WTC11 (cell line): Measurements from ENCODE around the gene CMTM7.

ENCODE experiments used
- HMGA2 ChIP-seq: fragments of 250-450 bp; sonication (Bioruptor Pico); IDR thresholded peaks from 2 replicates; pipeline ENCODE4 v1.4.0; 2021; ENCODE audit warnings: mild to moderate bottlenecking, moderate library complexity
- TCF7 ChIP-seq: sonication (generic); formaldehyde crosslinking; IDR thresholded peaks from 2 replicates; pipeline ENCODE4 v1.8.0; 2022; ENCODE audit warnings: mild to moderate bottlenecking, low read depth, missing genetic modification reagents, moderate library complexity
- TF ChIP-seq, protein P1 (sequence below): sonication (generic); formaldehyde crosslinking; IDR thresholded peaks from 2 replicates; pipeline ENCODE4 v1.8.1; 2022; ENCODE audit warnings: mild to moderate bottlenecking, missing genetic modification reagents, moderate library complexity, borderline replicate concordance
- TF ChIP-seq, protein P2 (sequence below): sonication (generic); formaldehyde crosslinking; IDR thresholded peaks from 2 replicates; pipeline ENCODE4 v1.8.1; 2023; ENCODE audit warnings: mild to moderate bottlenecking, missing genetic modification reagents, moderate library complexity
- TF ChIP-seq, protein P3 (sequence below): fragments of 200-600 bp; IDR thresholded peaks from 2 replicates; pipeline ENCODE4 v1.8.0; 2022; ENCODE audit warnings: antibody characterized with exemption

DNA sequence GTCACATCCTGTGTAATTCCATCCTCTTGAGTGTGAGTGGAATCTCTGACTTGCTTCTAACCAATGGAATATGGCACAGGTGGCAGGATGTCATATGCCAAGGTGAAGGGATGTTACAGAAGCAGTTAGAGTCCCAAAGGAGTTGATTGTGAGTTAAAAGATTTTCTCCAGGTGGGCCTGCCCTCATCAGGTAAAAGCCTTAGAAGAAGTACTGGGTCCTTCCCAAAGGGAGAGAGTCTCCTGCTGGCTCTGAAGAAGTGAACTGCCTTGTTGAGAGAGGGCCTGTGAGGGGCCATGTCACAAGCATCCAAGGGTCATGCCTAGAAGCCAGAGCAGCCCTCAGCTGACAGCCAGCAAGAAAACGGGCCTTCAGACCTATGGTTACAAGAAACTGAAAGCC lies 13.1 kb downstream of the CMTM7 start:
- TF ChIP-seq, protein P1, sequence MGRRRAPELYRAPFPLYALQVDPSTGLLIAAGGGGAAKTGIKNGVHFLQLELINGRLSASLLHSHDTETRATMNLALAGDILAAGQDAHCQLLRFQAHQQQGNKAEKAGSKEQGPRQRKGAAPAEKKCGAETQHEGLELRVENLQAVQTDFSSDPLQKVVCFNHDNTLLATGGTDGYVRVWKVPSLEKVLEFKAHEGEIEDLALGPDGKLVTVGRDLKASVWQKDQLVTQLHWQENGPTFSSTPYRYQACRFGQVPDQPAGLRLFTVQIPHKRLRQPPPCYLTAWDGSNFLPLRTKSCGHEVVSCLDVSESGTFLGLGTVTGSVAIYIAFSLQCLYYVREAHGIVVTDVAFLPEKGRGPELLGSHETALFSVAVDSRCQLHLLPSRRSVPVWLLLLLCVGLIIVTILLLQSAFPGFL (CRISPR knock-in tag) = no peak
- TF ChIP-seq TCF7 (CRISPR knock-in tag) = no peak
- TF ChIP-seq, protein P2, sequence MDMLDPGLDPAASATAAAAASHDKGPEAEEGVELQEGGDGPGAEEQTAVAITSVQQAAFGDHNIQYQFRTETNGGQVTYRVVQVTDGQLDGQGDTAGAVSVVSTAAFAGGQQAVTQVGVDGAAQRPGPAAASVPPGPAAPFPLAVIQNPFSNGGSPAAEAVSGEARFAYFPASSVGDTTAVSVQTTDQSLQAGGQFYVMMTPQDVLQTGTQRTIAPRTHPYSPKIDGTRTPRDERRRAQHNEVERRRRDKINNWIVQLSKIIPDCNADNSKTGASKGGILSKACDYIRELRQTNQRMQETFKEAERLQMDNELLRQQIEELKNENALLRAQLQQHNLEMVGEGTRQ (CRISPR knock-in tag) = no peak
- TF ChIP-seq, protein P3, sequence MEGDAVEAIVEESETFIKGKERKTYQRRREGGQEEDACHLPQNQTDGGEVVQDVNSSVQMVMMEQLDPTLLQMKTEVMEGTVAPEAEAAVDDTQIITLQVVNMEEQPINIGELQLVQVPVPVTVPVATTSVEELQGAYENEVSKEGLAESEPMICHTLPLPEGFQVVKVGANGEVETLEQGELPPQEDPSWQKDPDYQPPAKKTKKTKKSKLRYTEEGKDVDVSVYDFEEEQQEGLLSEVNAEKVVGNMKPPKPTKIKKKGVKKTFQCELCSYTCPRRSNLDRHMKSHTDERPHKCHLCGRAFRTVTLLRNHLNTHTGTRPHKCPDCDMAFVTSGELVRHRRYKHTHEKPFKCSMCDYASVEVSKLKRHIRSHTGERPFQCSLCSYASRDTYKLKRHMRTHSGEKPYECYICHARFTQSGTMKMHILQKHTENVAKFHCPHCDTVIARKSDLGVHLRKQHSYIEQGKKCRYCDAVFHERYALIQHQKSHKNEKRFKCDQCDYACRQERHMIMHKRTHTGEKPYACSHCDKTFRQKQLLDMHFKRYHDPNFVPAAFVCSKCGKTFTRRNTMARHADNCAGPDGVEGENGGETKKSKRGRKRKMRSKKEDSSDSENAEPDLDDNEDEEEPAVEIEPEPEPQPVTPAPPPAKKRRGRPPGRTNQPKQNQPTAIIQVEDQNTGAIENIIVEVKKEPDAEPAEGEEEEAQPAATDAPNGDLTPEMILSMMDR = no peak
- no peak for TF ChIP-seq HMGA2 (CRISPR knock-in tag)
